Jurkat, Clone E6-1 (cell line): Measurements from ENCODE around the gene FMO3.

ENCODE experiments used
- DNase-seq: peaks from one replicate; pipeline ENCODE4 v3.0.0-alpha.2; 2011; ENCODE audit warnings: low read depth, low spot score
- H3K4me3 ChIP-seq: 2 replicates; pipeline ENCODE4 v1.5.1; 2011; ENCODE audit warnings: mild to moderate bottlenecking, low read length, control low read depth, moderate library complexity

The FMO3 gene

GRCh38 chr1:171112119-171112518, 21.4 kb downstream of the FMO3 start:
- H3K4me3 ChIP-seq: no peak overlapping the region
- DNase-seq: no peak

DNA sequence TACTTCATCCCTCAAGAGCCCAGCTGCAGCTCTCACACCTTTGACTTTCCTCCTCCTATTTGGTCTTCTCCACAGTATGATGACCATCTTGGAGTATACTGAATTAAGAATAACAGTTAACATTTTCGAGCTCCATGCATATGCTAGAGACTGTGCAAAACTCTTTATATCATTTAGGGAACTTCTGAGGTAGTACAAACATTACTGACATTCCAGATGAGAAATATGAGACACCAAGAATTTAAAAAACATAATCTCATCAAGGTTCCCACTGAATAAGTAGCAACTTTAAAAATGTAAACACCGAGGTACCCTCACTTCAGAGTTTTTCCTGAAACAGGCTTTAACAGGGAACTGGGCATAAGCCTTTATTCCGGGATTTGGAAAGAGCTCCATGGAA, 22.7 kb downstream of the FMO3 start:
- no peak for DNase-seq
- no peak overlapping the region for H3K4me3 ChIP-seq

GRCh38 chr1:171115280-171115897, 24.7 kb downstream of the FMO3 start:
- no peak for DNase-seq

DNA sequence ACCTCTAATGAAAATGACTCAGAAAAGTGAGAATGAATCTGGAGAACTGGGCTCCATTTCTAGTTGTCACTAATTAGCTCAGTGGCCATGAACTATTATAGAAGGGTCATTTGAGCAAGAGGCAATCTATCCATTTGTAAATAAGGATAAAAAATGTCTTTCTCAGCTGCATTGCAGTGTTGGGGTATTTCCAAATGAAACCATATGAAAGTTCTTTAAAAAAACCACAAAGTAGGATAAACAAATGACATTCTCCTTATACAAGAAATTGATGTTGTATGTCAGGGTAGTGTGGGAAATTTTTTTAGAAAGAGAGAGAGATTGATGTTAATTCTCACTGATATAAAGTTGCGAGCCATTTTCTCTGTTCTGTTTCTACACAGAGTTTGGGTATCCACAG, 26.0 kb downstream of the FMO3 start:
- no peak overlapping the region for H3K4me3 ChIP-seq
- no peak for DNase-seq

More at GRCh38 chr1:171115280-171115897, 24.7 kb downstream of the FMO3 start:
- H3K4me3 ChIP-seq: no peak overlapping the region

- DNase-seq: no peak
- no peak overlapping the region for H3K4me3 ChIP-seq
Measured at GRCh38 chr1:171117085-171117484, 26.4 kb downstream of the FMO3 start.

- DNase-seq: no peak
Measured at GRCh38 chr1:171119648-171120047, 28.9 kb downstream of the FMO3 start.

DNA sequence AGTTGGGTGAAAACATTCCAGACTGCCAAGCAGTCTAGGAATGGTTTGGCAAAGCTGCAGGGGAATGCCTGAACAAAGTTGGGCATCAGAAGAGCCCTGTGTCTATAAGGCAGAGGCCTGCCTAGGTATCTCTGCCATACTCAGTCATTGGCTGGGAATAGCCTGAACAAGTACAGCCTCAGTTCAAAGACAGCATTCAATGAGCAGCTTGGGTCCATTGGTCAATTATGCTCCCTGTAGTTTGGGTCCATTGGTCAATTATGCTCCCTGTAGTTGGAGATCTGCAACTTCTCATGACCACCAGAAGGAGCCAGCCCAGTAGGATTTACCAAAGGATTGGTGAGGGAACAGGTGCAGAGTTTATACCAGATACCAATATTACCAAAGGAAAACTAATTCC, 31.6 kb downstream of the FMO3 start:
- no peak overlapping the region for H3K4me3 ChIP-seq
- DNase-seq: no peak

More at GRCh38 chr1:171119648-171120047, 28.9 kb downstream of the FMO3 start:
- no peak overlapping the region for H3K4me3 ChIP-seq

DNA sequence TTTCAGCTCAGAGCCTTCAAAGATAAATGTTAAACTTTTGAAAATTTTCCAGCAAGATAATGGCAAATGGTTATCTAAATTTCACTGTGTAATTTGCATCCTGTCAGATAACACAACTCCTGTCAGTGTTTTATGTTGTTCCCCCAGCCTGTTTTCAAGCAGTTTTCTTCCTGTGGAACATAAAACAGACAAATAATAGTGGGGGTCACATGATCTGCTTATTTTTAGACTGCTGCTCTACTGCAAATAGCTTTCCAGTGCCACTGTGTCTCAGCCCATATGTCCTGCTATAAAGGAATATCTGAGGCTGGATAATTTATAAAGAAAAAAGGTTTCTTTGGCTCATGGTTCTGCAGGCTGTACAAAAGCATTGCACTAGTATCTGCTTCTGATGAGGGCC, 32.2 kb downstream of the FMO3 start:
- H3K4me3 ChIP-seq: no peak overlapping the region
- no peak for DNase-seq

- DNase-seq: no peak
- no peak overlapping the region for H3K4me3 ChIP-seq
Measured at GRCh38 chr1:171126504-171126903, 35.8 kb downstream of the FMO3 start.

GRCh38 chr1:171127099-171127498, 36.4 kb downstream of the FMO3 start:
- no peak for DNase-seq
- H3K4me3 ChIP-seq: no peak overlapping the region

DNA sequence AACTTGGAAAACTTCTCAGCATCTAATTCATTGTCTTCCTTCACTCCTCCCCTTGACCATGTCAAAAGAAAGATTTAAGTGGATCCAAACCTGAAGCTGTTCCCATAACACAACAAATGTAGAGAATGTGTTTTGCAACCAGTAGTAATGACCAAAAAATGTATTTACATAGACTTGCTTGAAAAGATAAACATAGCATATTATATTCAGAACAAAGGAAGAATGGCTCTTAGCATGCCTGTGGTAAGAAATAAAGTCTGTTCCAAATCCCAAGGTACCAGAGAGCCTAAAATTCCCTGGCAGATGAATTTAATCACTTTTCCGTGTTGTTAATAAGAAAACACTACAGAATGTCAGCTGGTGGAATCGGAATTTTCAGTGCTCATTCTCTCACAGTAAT, 36.8 kb downstream of the FMO3 start:
- H3K4me3 ChIP-seq: no peak overlapping the region
- DNase-seq: no peak

GRCh38 chr1:171128463-171128862, 37.8 kb downstream of the FMO3 start:
- DNase-seq: no peak
- H3K4me3 ChIP-seq: no peak overlapping the region

GRCh38 chr1:171134204-171134923, 43.7 kb downstream of the FMO3 start:
- no peak for DNase-seq
- H3K4me3 ChIP-seq: no peak overlapping the region

DNA sequence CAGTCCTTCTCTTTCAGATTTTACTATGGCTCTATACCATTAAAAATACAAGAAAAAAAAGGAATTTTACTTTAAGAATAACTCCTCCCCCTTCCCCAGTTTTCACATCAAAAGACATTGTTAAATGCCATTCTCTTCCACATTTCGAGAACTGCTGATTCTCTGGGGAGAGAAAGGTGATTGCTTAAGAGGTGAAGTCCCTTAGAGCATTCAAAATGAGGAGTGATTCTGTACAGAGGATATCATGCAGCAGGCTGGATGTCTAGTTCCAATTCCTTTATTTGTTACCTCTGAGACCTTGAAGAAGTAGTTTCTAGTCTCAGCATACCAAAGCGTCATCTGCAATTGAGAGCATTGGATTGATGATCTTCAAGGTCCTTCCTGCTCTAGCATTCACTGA, 46.9 kb downstream of the FMO3 start:
- H3K4me3 ChIP-seq: no peak overlapping the region
- no peak for DNase-seq

- no peak overlapping the region for H3K4me3 ChIP-seq
- DNase-seq: no peak
Measured at GRCh38 chr1:171138980-171139379, 48.3 kb downstream of the FMO3 start.

DNA sequence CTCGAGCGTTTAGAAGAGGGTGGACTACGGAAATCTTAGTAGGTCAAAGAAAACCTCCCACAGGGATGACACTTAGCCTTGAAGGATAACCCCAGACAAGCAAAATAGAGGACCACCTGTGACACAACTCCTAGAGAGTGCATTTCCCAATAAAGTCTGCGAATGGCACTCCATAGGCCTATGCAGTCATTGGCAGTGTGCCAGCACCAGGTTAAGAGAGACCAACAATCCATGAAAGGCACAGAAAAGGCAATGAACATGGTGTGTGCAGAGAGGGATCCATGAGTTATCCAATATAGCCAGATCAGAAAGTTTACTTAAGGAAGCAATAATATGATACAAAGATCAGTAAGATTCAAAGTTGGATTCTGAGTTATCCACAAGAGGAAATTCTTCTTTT, 49.2 kb downstream of the FMO3 start:
- no peak for DNase-seq
- no peak overlapping the region for H3K4me3 ChIP-seq

GRCh38 chr1:171140401-171140800, 49.7 kb downstream of the FMO3 start:
- DNase-seq: no peak
- H3K4me3 ChIP-seq: no peak overlapping the region

- no peak overlapping the region for H3K4me3 ChIP-seq
- DNase-seq: peak; percentile 10
Measured at GRCh38 chr1:171140956-171141687, 50.4 kb downstream of the FMO3 start.

DNA sequence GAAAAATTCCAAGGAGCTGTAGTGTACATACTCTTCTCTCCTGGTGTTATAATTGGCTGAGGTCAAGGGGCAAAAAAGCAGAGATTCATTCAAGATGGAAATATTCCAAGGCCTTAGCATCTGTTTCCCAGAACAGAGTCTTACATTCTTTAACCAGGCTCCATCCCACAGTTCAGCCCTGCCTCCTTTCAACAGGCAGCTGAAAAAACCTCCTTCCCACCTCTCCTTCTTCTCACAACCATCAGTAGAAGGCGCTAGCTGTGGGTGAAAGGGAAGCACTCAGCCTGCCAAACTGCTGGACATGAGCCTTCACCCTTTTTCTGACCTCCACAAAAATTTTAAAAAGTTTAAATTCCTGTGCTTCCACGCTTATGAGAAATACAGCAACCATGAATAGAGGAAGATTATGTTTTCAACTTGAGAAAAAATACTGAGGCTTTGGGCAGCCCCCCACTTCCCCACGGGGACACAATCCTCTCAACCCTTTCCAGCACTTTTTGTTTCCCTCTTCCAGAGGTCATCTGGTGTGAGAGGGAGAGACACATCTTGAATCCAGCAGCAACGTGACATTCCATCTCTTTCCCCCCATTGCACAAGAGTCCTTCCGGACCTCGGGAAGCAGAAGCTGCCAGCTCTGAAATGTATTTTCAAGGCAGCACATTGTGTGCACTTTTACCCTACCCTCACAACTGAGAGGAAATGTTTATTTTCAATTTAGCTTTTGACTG, 51.1 kb downstream of the FMO3 start:
- H3K4me3 ChIP-seq: no peak overlapping the region
- no peak for DNase-seq
